ENCODE data around the gene DOCK8. TPM values are rescaled to one million over a fixed set of nuclear protein-coding genes. Genes with fewer than 3 reads are reported as not detected.

Gene DOCK8
- total RNA-seq, 1 donor from 2014 or later, result 83.4 TPM

GRCh38 chr9:489198-490197 lies 274.8 kb downstream of the DOCK8 start:
- ATAC-seq, result peak; percentile 85
- intact Hi-C loops (cut with DNase I), result no loop called here

GRCh38 chr9:494764-495163 lies 280.1 kb downstream of the DOCK8 start:
- Histone ChIP-seq H3K4me1 (no peaks in the 10 kb centered on the region), H3K9me3 (no peaks in the 10 kb centered on the region), H3K36me3 (no peaks in the 10 kb centered on the region), H3K27me3 (no peaks in the 10 kb centered on the region), H3K27ac (no peak overlapping the region), H3K4me3 (no peak overlapping the region)
- no peak for DNase-seq
- intact Hi-C loops (cut with DNase I), result no loop called here
- TF ChIP-seq CTCF (IDR thresholded peaks at IDR 0.05), result no peak
- no peak for ATAC-seq

More at GRCh38 chr9:489198-490197, 274.8 kb downstream of the DOCK8 start:
- Histone ChIP-seq H3K4me1 (peaks cover 5% of the 10 kb centered on the region), H3K27me3 (no peaks in the 10 kb centered on the region), H3K4me3 (no peak overlapping the region), H3K36me3 (no peaks in the 10 kb centered on the region), H3K27ac (no peak overlapping the region), H3K9me3 (no peaks in the 10 kb centered on the region)
- no peak for TF ChIP-seq CTCF (IDR thresholded peaks at IDR 0.05)
- DNase-seq, result no peak

GRCh38 chr9:495739-496138 lies 281.1 kb downstream of the DOCK8 start:
- intact Hi-C loops (cut with DNase I), result no loop called here
- H3K27me3 ChIP-seq, result no peaks in the 10 kb centered on the region
- H3K27ac ChIP-seq, result no peak overlapping the region
- H3K9me3 ChIP-seq, result no peaks in the 10 kb centered on the region
- H3K4me1 ChIP-seq, result no peaks in the 10 kb centered on the region
- no peak for ATAC-seq
- H3K36me3 ChIP-seq, result no peaks in the 10 kb centered on the region
- H3K4me3 ChIP-seq, result no peak overlapping the region
- TF ChIP-seq CTCF (IDR thresholded peaks at IDR 0.05), result no peak
- DNase-seq, result no peak

GRCh38 chr9:503326-503725 lies 288.7 kb downstream of the DOCK8 start:
- H3K27me3 ChIP-seq, result no peaks in the 10 kb centered on the region
- DNase-seq (no peak), ATAC-seq (no peak)
- no peaks in the 10 kb centered on the region for H3K9me3 ChIP-seq
- H3K4me3 ChIP-seq, result peak overlapping the region; percentile 74
- intact Hi-C loops (cut with DNase I), result no loop called here
- peaks cover 20% of the 10 kb centered on the region for H3K4me1 ChIP-seq
- peak overlapping the region; percentile 51 for H3K27ac ChIP-seq
- no peak for TF ChIP-seq CTCF (IDR thresholded peaks at IDR 0.05)
- no peaks in the 10 kb centered on the region for H3K36me3 ChIP-seq

- ATAC-seq, result peak; percentile 93
- peaks cover 20% of the 10 kb centered on the region for H3K4me1 ChIP-seq
- H3K4me3 ChIP-seq, result peak within 1 kb of the TSS; percentile 74
- DNase-seq, result peak; percentile 93
- TF ChIP-seq CTCF (IDR thresholded peaks at IDR 0.05), result peak; percentile 41
- H3K9me3 ChIP-seq, result no peaks in the 10 kb centered on the region
- no peaks in the 10 kb centered on the region for H3K27me3 ChIP-seq
- H3K36me3 ChIP-seq, result no peaks in the 10 kb centered on the region
- peak within 1 kb of the TSS; percentile 74 for H3K27ac ChIP-seq
- intact Hi-C loops (cut with DNase I), result no loop called here
These were observed 289.5 kb downstream of the DOCK8 start, which contains the start of gene KANK1 for GRCh38 chr9:503881-504852. Gene KANK1, plus strand, starts transcription at chr9:504695.

All from upper lobe of right lung (tissue), 1 donor.